Measurements from ENCODE around the gene NUBPL. TPM values are rescaled to one million over a fixed set of nuclear protein-coding genes. Genes with fewer than 3 reads are reported as not detected.
"Not testable (repeated sequence)": the region's sequence is repeated elsewhere in the genome, so short reads cannot be mapped to it uniquely, and the experiment has no call there.

The NUBPL gene
- total RNA-seq, 1 donor from 2014 or later = 6.3 TPM

GRCh38 chr14:31718985-31719384 is 157.8 kb downstream of the NUBPL start:
- H3K4me3 ChIP-seq (ENCODE audit: low read depth, low read length) = no peak overlapping the region
- no peak for TF ChIP-seq CTCF (conservative IDR thresholded peaks at IDR 0.05; ENCODE audit: low read depth, low read length)
- no peak for DNase-seq (ENCODE audit: low read depth)

GRCh38 chr14:31726337-31726736 is 165.1 kb downstream of the NUBPL start:
- DNase-seq (ENCODE audit: low read depth) = no peak
- no peak overlapping the region for H3K4me3 ChIP-seq (ENCODE audit: low read depth, low read length)
- no peak for TF ChIP-seq CTCF (conservative IDR thresholded peaks at IDR 0.05; ENCODE audit: low read depth, low read length)

GRCh38 chr14:31727797-31728196 is 166.6 kb downstream of the NUBPL start:
- no peak for DNase-seq (ENCODE audit: low read depth)
- no peak overlapping the region for H3K4me3 ChIP-seq (ENCODE audit: low read depth, low read length)
- no peak for TF ChIP-seq CTCF (conservative IDR thresholded peaks at IDR 0.05; ENCODE audit: low read depth, low read length)

- H3K4me3 ChIP-seq (ENCODE audit: low read depth, low read length) = no peak overlapping the region
- DNase-seq (ENCODE audit: low read depth) = no peak
- no peak for TF ChIP-seq CTCF (conservative IDR thresholded peaks at IDR 0.05; ENCODE audit: low read depth, low read length)
Observed at GRCh38 chr14:31740688-31741087, 179.5 kb downstream of the NUBPL start.

GRCh38 chr14:31745741-31746140 is 184.5 kb downstream of the NUBPL start:
- no peak for DNase-seq (ENCODE audit: low read depth)
- no peak for TF ChIP-seq CTCF (conservative IDR thresholded peaks at IDR 0.05; ENCODE audit: low read depth, low read length)
- H3K4me3 ChIP-seq (ENCODE audit: low read depth, low read length) = no peak overlapping the region

GRCh38 chr14:31746326-31746725 is 185.1 kb downstream of the NUBPL start:
- no peak for DNase-seq (ENCODE audit: low read depth)
- no peak for TF ChIP-seq CTCF (conservative IDR thresholded peaks at IDR 0.05; ENCODE audit: low read depth, low read length)

GRCh38 chr14:31749275-31749674 is 188.1 kb downstream of the NUBPL start:
- no peak for TF ChIP-seq CTCF (conservative IDR thresholded peaks at IDR 0.05; ENCODE audit: low read depth, low read length)
- H3K4me3 ChIP-seq (ENCODE audit: low read depth, low read length) = no peak overlapping the region
- DNase-seq (ENCODE audit: low read depth) = no peak

More at GRCh38 chr14:31746326-31746725, 185.1 kb downstream of the NUBPL start:
- H3K4me3 ChIP-seq (ENCODE audit: low read depth, low read length) = no peak overlapping the region

GRCh38 chr14:31751047-31751446 is 189.8 kb downstream of the NUBPL start:
- DNase-seq (ENCODE audit: low read depth); H3K4me3 ChIP-seq (ENCODE audit: low read depth, low read length): not testable (repeated sequence)

Data from epithelial cell of proximal tubule (primary cell).